Testis (tissue), 2 donors: ENCODE results near the gene NT5M.

Experiments
- CTCF ChIP-seq, 3 experiments: fragments of 450-650 bp in 2 of 3; fragments of 200-600 bp in 1 of 3; sonication (generic) in 1 of 3; IDR thresholded peaks; one replicate each; pipeline ENCODE4 v1.5.1; 2016 to 2019; ENCODE audit warnings: antibody characterized with exemption in 3 of 3, mild to moderate bottlenecking in 2 of 3, moderate library complexity in 1 of 3
- POLR2A ChIP-seq: fragments of 450-650 bp; IDR thresholded peaks from one replicate; pipeline ENCODE4 v1.6.1; 2017; ENCODE audit warnings: antibody characterized with exemption, mild to moderate bottlenecking, moderate library complexity

GRCh38 chr17:17348872-17349723, 45.9 kb downstream of the NT5M start:
- TF ChIP-seq CTCF (IDR thresholded peaks at IDR 0.05) (no peak), POLR2A (no peak)
